Effector memory CD4-positive, alpha-beta T cell (primary cell): Measurements from ENCODE around the gene ADD2.

Experiments used
- DNase-seq, 3 donors: peaks; one replicate each; pipeline ENCODE4 v3.0.0-alpha.2; 2020
- H3K27ac ChIP-seq: 2 replicates; pipeline ENCODE4 v1.7.0; 2013; ENCODE audit warnings: mild to moderate bottlenecking, low read length, moderate library complexity; ENCODE audit not compliant: insufficient read depth, poor library complexity, severe bottlenecking
- H3K27me3 ChIP-seq: replicated peaks from 2 replicates; pipeline ENCODE4 v1.7.0; 2013; ENCODE audit warnings: mild to moderate bottlenecking, low read length; ENCODE audit not compliant: insufficient read depth, control insufficient read depth, poor library complexity, severe bottlenecking
- H3K36me3 ChIP-seq: 2 replicates; pipeline ENCODE4 v1.7.0; 2013; ENCODE audit warnings: mild to moderate bottlenecking, low read length, moderate library complexity; ENCODE audit not compliant: control insufficient read depth, insufficient read depth
- H3K4me1 ChIP-seq: 2 replicates; pipeline ENCODE4 v1.7.0; 2013; ENCODE audit warnings: low read length, mild to moderate bottlenecking; ENCODE audit not compliant: control insufficient read depth, insufficient read depth, poor library complexity, severe bottlenecking
- H3K4me3 ChIP-seq: 2 replicates; pipeline ENCODE4 v1.7.0; 2013; ENCODE audit warnings: low read length, low read depth, mild to moderate bottlenecking; ENCODE audit not compliant: insufficient read depth, poor library complexity, severe bottlenecking
- H3K9me3 ChIP-seq: 2 replicates; pipeline ENCODE4 v1.7.0; 2013; ENCODE audit warnings: mild to moderate bottlenecking, low read length, moderate library complexity; ENCODE audit not compliant: control insufficient read depth

ADD2 gene

GRCh38 chr2:70676301-70677035, 91.5 kb downstream of the ADD2 start:
- no peak for DNase-seq
- H3K27ac ChIP-seq: no peak overlapping the region
- no peaks in the 10 kb centered on the region for H3K27me3 ChIP-seq
- H3K4me1 ChIP-seq: no peaks in the 10 kb centered on the region
- H3K4me3 ChIP-seq: no peak overlapping the region
- no peaks in the 10 kb centered on the region for H3K9me3 ChIP-seq
- H3K36me3 ChIP-seq: no peaks in the 10 kb centered on the region

DNA sequence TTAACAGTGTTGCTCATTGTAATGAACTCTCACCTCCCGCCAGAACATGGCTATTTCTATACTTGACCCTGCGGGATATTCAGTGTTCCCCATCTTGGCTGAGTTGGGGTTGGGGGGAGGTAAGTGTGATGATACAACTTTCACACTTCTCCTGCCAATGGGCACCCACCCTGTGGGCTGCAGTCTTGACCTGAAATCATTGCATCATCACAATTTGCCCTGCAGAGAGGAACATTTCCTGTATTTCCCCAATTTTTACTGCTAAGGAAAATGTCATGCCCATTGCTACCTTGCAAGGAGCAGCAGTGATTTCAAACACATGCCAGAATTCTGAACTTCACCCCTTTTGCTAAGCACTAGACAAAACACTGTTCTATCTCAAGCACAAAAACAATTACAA, 92.1 kb downstream of the ADD2 start:
- Histone ChIP-seq H3K27ac (no peak overlapping the region), H3K4me1 (no peaks in the 10 kb centered on the region), H3K27me3 (no peaks in the 10 kb centered on the region), H3K9me3 (no peaks in the 10 kb centered on the region), H3K36me3 (no peaks in the 10 kb centered on the region), H3K4me3 (no peak overlapping the region)
- DNase-seq: no peak

DNA sequence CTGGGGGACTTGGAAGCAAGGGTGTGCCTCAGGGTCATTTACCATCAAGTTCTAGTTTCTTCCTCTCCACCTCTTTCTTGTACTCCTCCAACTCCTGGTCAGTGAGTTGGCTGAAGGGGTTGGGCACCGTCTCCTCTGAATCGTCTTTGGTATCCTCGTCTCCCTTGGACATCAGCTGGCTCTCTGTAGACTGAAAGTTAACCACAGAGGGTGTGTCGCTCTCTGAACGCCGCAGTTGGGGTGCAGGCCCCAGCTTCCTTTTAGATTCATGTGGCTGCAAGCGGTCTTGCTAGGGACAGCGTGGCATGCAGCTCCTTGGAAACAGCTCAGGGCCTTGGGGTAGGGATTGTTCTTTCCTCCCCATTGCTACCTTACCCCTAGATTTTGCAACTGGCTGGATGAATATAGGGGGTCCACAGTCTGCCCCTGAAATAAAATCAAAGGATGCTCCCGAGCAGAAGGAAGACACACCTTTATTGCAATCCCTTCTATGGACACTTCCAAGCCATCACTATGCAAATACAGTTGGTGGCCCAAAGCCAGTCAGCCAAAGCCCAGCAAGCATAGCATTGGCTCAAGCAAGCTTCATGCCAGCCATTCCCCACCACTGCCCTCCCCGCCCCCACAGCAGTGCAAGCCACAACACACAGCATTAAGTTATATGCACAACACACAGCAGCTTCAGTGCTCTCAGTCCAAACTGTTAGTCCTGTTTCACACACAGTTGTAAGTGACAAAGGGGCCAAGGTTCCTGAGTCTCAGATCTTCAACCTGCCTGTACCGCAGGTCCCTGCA, 93.2 kb downstream of the ADD2 start:
- Histone ChIP-seq H3K27me3 (no peaks in the 10 kb centered on the region), H3K36me3 (no peaks in the 10 kb centered on the region), H3K4me1 (no peaks in the 10 kb centered on the region), H3K9me3 (no peaks in the 10 kb centered on the region), H3K27ac (no peak overlapping the region), H3K4me3 (no peak overlapping the region)
- no peak for DNase-seq

DNA sequence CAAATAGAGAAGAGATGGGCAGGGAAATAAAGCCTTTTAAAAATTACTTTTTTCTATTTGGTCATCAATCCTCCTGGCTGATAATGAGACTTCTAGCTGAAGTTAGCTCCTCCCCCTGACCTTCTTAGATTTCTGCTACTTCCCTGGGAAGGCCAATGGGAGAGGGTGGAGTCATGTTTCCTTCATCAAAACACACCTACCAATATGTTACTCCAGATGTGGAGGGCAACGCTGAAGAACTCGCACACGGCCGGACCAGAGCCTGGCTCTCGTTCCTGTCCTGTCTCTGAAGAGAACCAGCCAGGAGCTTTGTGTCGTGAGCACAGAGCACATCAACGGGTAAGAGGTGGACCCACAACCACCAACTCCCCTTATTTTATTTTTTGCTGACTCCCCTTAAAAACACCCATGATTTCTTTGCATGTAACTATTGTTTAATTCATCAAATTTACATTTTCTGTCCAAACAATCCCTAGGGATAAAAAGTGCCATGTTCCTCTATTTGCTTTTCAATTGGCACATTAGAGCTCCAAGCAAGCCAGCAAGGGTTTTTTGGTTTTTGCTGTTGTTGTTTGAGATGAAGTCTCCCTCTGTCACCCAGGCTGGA, 94.9 kb downstream of the ADD2 start:
- DNase-seq: no peak
- no peak overlapping the region for H3K4me3 ChIP-seq
- no peaks in the 10 kb centered on the region for H3K4me1 ChIP-seq
- H3K36me3 ChIP-seq: no peaks in the 10 kb centered on the region
- H3K27me3 ChIP-seq: no peaks in the 10 kb centered on the region
- no peak overlapping the region for H3K27ac ChIP-seq
- no peaks in the 10 kb centered on the region for H3K9me3 ChIP-seq

GRCh38 chr2:70671092-70671675, 96.8 kb downstream of the ADD2 start:
- no peak overlapping the region for H3K4me3 ChIP-seq
- H3K4me1 ChIP-seq: no peaks in the 10 kb centered on the region
- H3K9me3 ChIP-seq: no peaks in the 10 kb centered on the region
- DNase-seq: no peak
- H3K27ac ChIP-seq: no peak overlapping the region
- no peaks in the 10 kb centered on the region for H3K27me3 ChIP-seq
- no peaks in the 10 kb centered on the region for H3K36me3 ChIP-seq

- Histone ChIP-seq H3K27ac (no peak overlapping the region), H3K27me3 (no peaks in the 10 kb centered on the region), H3K4me1 (no peaks in the 10 kb centered on the region), H3K4me3 (no peak overlapping the region), H3K36me3 (no peaks in the 10 kb centered on the region), H3K9me3 (no peaks in the 10 kb centered on the region)
- DNase-seq: no peak
Measured at GRCh38 chr2:70670626-70671025, 97.4 kb downstream of the ADD2 start.

DNA sequence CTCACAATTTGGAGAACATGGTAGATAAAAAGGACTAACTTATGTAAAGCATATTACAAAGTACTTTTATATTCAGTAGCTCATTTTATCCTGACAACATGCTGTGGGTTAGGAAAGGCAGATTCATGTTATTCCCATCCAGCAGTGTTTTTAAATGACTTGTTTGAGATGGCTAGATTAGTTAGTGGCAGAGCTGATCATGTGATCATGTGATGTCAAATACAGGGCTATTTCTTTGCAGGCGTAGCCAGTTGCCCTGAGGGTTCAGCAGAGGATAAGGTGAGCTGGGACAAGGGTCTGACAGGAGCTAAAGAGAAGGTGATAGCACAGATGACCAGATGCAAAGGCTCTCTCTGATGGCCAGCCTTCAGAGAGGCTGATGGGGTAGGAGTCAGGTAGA, 97.8 kb downstream of the ADD2 start:
- Histone ChIP-seq H3K4me1 (no peaks in the 10 kb centered on the region), H3K9me3 (no peaks in the 10 kb centered on the region), H3K27me3 (no peaks in the 10 kb centered on the region), H3K4me3 (no peak overlapping the region), H3K36me3 (no peaks in the 10 kb centered on the region), H3K27ac (no peak overlapping the region)
- DNase-seq: no peak

GRCh38 chr2:70668911-70669310, 99.1 kb downstream of the ADD2 start:
- DNase-seq: no peak
- H3K4me1 ChIP-seq: no peaks in the 10 kb centered on the region

GRCh38 chr2:70668432-70668831, 99.6 kb downstream of the ADD2 start:
- DNase-seq: no peak
- no peaks in the 10 kb centered on the region for H3K4me1 ChIP-seq
- no peak overlapping the region for H3K27ac ChIP-seq
- no peaks in the 10 kb centered on the region for H3K27me3 ChIP-seq
- no peaks in the 10 kb centered on the region for H3K9me3 ChIP-seq
- H3K4me3 ChIP-seq: no peak overlapping the region
- H3K36me3 ChIP-seq: no peaks in the 10 kb centered on the region

More at GRCh38 chr2:70668911-70669310, 99.1 kb downstream of the ADD2 start:
- H3K27me3 ChIP-seq: no peaks in the 10 kb centered on the region
- H3K4me3 ChIP-seq: no peak overlapping the region
- H3K9me3 ChIP-seq: no peaks in the 10 kb centered on the region
- no peaks in the 10 kb centered on the region for H3K36me3 ChIP-seq
- no peak overlapping the region for H3K27ac ChIP-seq

- no peaks in the 10 kb centered on the region for H3K27me3 ChIP-seq
- no peak for DNase-seq
- H3K9me3 ChIP-seq: no peaks in the 10 kb centered on the region
- H3K4me3 ChIP-seq: no peak overlapping the region
- H3K4me1 ChIP-seq: no peaks in the 10 kb centered on the region
- H3K27ac ChIP-seq: no peak overlapping the region
- no peaks in the 10 kb centered on the region for H3K36me3 ChIP-seq
Measured at GRCh38 chr2:70664525-70664924, 103.5 kb downstream of the ADD2 start.
